GM21360 (cell line): ENCODE data around the gene SORCS1.

ENCODE experiments used
- ATAC-seq: cut with Tn5 transposase; IDR thresholded peaks from one replicate; pipeline ENCODE4 v1.9.1; 2021; ENCODE audit warnings: mild to moderate bottlenecking, moderate library complexity; ENCODE audit not compliant: unreplicated experiment

The SORCS1 gene

GRCh38 chr10:107104026-107104652 is 60.4 kb downstream of the SORCS1 start:
- ATAC-seq, result no peak

GRCh38 chr10:107103174-107104025 is 61.1 kb downstream of the SORCS1 start:
- ATAC-seq, result no peak

- no peak for ATAC-seq
Measured at GRCh38 chr10:107098326-107098725, 66.2 kb downstream of the SORCS1 start.

GRCh38 chr10:107094824-107095522 is 69.5 kb downstream of the SORCS1 start:
- ATAC-seq, result no peak

- no peak for ATAC-seq
Measured at GRCh38 chr10:107092321-107092720, 72.2 kb downstream of the SORCS1 start.

GRCh38 chr10:107091126-107091525 is 73.4 kb downstream of the SORCS1 start:
- no peak for ATAC-seq

- no peak for ATAC-seq
Measured at GRCh38 chr10:107085665-107086525, 78.6 kb downstream of the SORCS1 start.

- ATAC-seq, result no peak
Measured at GRCh38 chr10:107083388-107084009, 81.0 kb downstream of the SORCS1 start.

GRCh38 chr10:107081644-107082043 is 82.9 kb downstream of the SORCS1 start:
- no peak for ATAC-seq

- no peak for ATAC-seq
Measured at GRCh38 chr10:107075117-107075516, 89.4 kb downstream of the SORCS1 start.

GRCh38 chr10:107072786-107073185 is 91.7 kb downstream of the SORCS1 start:
- no peak for ATAC-seq

GRCh38 chr10:107072028-107072427 is 92.5 kb downstream of the SORCS1 start:
- no peak for ATAC-seq

- no peak for ATAC-seq
Measured at GRCh38 chr10:107071301-107071700, 93.2 kb downstream of the SORCS1 start.

GRCh38 chr10:107067843-107068242 is 96.7 kb downstream of the SORCS1 start:
- no peak for ATAC-seq

GRCh38 chr10:107064075-107064474 is 100.4 kb downstream of the SORCS1 start:
- ATAC-seq, result no peak

- no peak for ATAC-seq
Measured at GRCh38 chr10:107059872-107060271, 104.6 kb downstream of the SORCS1 start.

GRCh38 chr10:107059068-107059804 is 105.3 kb downstream of the SORCS1 start:
- no peak for ATAC-seq

- ATAC-seq, result no peak
Measured at GRCh38 chr10:107058331-107058730, 106.2 kb downstream of the SORCS1 start.

GRCh38 chr10:107056182-107056581 is 108.3 kb downstream of the SORCS1 start:
- no peak for ATAC-seq
